CD4-positive, alpha-beta T cell treated with Interferon gamma for 1 hour (primary cell): ENCODE data around the gene GRID2IP.
"Not testable (repeated sequence)": the region's sequence is repeated elsewhere in the genome, so short reads cannot be mapped to it uniquely, and the experiment has no call there.

Experiments
- DNase-seq: peaks from one replicate; pipeline ENCODE4 v3.0.0-alpha.2; 2020

The GRID2IP gene

GRCh38 chr7:6551016-6551511 lies at the start of gene GRID2IP:
Gene GRID2IP, minus strand, starts transcription at chr7:6551461. Its CDS starts 25 bp downstream, at chr7:6551436.
- DNase-seq, result no peak

- DNase-seq, result no peak
Observed at GRCh38 chr7:6600093-6600492, 48.8 kb upstream of the GRID2IP start.

GRCh38 chr7:6590645-6591110 lies 39.4 kb upstream of the GRID2IP start:
- DNase-seq, result no peak

GRCh38 chr7:6589829-6590644 lies 38.8 kb upstream of the GRID2IP start, which contains the start of gene INTS15:
Gene INTS15, plus strand, starts transcription at chr7:6590021. Its CDS starts 263 bp downstream, at chr7:6590284.
- DNase-seq, result peak; percentile 79

GRCh38 chr7:6589151-6589828 lies 38.0 kb upstream of the GRID2IP start:
- DNase-seq, result no peak

GRCh38 chr7:6588566-6588965 lies 37.3 kb upstream of the GRID2IP start:
- no peak for DNase-seq

- not testable (repeated sequence) for DNase-seq
Observed at GRCh38 chr7:6585746-6586432, 34.6 kb upstream of the GRID2IP start.

GRCh38 chr7:6579446-6579845 lies 28.2 kb upstream of the GRID2IP start:
- no peak for DNase-seq

GRCh38 chr7:6578114-6579084 lies 27.1 kb upstream of the GRID2IP start:
- DNase-seq, result no peak

GRCh38 chr7:6577369-6578113 lies 26.3 kb upstream of the GRID2IP start, which contains the start of gene ZDHHC4:
Gene ZDHHC4, plus strand, starts transcription at chr7:6577454. Its CDS starts 3,108 bp downstream, at chr7:6580562.
- DNase-seq, result peak; percentile 91

GRCh38 chr7:6576867-6577368 lies 25.7 kb upstream of the GRID2IP start:
- DNase-seq, result not testable (repeated sequence)

GRCh38 chr7:6576024-6576866 lies 25.0 kb upstream of the GRID2IP start:
- DNase-seq, result no peak

- DNase-seq, result no peak
Observed at GRCh38 chr7:6575281-6576023, 24.2 kb upstream of the GRID2IP start.

- DNase-seq, result no peak
Observed at GRCh38 chr7:6571160-6571779, 20.0 kb upstream of the GRID2IP start.

GRCh38 chr7:6567886-6568285 lies 16.6 kb upstream of the GRID2IP start:
- DNase-seq, result no peak

GRCh38 chr7:6565655-6566054 lies 14.4 kb upstream of the GRID2IP start:
- no peak for DNase-seq

GRCh38 chr7:6563936-6564770 lies 12.9 kb upstream of the GRID2IP start:
- no peak for DNase-seq

GRCh38 chr7:6562106-6562505 lies 10.8 kb upstream of the GRID2IP start:
- no peak for DNase-seq
